ENCODE measurements around the gene SLC35C1. TPM values are rescaled to one million over a fixed set of nuclear protein-coding genes. Genes with fewer than 3 reads are reported as not detected.

The SLC35C1 gene
- total RNA-seq, 1 donor from 2014 or later, result 5.7 TPM

DNA sequence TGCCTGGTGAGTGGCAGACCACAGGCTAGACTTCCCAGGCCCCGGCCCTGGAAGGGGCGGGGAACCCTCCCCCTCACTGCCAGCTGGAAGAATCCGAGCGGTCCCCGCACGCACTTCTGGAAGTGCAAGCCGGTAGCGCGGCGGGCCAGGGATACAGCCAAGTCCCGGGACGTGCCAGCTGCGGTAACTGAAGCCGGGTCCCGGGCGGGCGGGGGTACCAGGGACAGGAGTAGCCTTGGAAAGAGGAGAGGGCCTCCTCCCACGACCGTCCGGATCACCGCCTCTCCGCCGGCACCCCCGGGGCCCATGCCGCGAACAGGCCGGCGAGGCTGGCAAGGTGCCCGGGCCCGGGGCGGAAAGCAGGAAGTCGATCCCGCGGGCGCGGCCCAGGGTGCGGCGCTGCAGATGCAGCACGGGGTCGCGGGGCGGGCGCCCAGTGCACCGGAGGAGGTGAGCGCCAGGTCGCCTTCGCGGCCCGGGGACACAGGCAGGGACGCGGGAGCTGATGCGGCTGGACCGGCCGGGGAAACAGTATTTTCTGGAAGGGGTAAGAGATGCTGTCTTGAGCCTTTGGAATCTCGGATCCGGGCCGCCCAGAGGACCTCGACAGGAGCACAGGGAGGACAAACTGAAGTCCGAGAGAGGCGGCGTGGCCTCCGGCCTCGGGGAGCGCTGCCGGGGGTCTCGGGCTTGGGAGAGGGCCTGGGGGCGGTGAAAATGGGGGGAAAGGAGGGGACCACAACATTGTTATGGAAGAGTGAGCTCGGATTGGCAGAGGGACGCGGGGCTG lies 783 bp upstream of the SLC35C1 start:
- no peaks in the 10 kb centered on the region for H3K9me3 ChIP-seq (replicated peaks)
- H3K4me3 ChIP-seq, result peak overlapping the region; percentile 88
- no peaks in the 10 kb centered on the region for H3K27me3 ChIP-seq (ENCODE audit: low read depth)
- H3K4me1 ChIP-seq, result peaks cover 53% of the 10 kb centered on the region
- H3K36me3 ChIP-seq, result peaks cover 16% of the 10 kb centered on the region
- H3K27ac ChIP-seq (replicated peaks), result peak overlapping the region; percentile 94
- peak; percentile 88 for DNase-seq
- intact Hi-C loops (cut with micrococcal nuclease), result no loop called here
- TF ChIP-seq, protein P1, sequence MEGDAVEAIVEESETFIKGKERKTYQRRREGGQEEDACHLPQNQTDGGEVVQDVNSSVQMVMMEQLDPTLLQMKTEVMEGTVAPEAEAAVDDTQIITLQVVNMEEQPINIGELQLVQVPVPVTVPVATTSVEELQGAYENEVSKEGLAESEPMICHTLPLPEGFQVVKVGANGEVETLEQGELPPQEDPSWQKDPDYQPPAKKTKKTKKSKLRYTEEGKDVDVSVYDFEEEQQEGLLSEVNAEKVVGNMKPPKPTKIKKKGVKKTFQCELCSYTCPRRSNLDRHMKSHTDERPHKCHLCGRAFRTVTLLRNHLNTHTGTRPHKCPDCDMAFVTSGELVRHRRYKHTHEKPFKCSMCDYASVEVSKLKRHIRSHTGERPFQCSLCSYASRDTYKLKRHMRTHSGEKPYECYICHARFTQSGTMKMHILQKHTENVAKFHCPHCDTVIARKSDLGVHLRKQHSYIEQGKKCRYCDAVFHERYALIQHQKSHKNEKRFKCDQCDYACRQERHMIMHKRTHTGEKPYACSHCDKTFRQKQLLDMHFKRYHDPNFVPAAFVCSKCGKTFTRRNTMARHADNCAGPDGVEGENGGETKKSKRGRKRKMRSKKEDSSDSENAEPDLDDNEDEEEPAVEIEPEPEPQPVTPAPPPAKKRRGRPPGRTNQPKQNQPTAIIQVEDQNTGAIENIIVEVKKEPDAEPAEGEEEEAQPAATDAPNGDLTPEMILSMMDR (IDR thresholded peaks at IDR 0.05; ENCODE audit: borderline replicate concordance), result no peak

- intact Hi-C loops (cut with micrococcal nuclease), result no loop called here
Observed at GRCh38 chr11:45805305-45806071, 539 bp downstream of the SLC35C1 start.

DNA sequence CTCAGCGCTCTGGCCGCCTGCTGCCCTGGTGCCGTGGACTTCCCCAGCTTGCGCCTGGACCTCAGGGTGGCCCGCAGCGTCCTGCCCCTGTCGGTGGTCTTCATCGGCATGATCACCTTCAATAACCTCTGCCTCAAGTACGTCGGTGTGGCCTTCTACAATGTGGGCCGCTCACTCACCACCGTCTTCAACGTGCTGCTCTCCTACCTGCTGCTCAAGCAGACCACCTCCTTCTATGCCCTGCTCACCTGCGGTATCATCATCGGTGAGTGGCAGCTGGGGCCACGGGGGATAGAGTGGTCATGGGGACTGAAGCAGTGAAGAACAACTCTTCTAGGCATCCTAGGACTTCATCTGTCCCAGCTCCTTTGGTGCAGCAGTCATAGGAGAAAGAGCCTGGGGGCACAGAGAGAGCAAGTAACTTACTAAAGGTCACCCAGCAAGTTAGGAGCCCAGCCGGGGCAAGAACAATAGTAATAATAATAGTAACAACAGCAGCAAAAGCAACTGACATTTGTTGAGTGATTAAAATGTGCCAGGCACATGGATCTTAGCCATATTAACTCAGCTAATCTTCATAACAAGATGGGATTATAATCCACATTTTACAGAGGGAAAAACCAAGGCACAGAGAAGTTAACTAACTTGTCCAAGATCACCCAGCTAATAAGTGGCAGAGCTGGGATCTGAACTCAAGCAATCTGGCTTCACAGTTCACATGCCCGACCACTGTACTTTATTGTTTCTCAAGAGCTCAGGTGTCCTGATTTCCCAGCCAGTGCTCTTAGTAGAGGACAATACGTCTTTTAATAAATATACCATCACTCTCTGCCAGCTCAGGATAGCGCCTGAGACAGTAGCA lies 1.4 kb downstream of the SLC35C1 start:
- peak overlapping the region; percentile 88 for H3K4me3 ChIP-seq
- intact Hi-C loops (cut with micrococcal nuclease), result no loop called here
- DNase-seq, result no peak
- peaks cover 68% of the 10 kb centered on the region for H3K4me1 ChIP-seq
- peak overlapping the region; percentile 94 for H3K27ac ChIP-seq (replicated peaks)
- peaks cover 33% of the 10 kb centered on the region for H3K36me3 ChIP-seq
- TF ChIP-seq, protein P1 (IDR thresholded peaks at IDR 0.05; ENCODE audit: borderline replicate concordance), result no peak
- no peaks in the 10 kb centered on the region for H3K9me3 ChIP-seq (replicated peaks)
- no peaks in the 10 kb centered on the region for H3K27me3 ChIP-seq (ENCODE audit: low read depth)

More at GRCh38 chr11:45805305-45806071, 539 bp downstream of the SLC35C1 start:
- TF ChIP-seq, protein P1 (IDR thresholded peaks at IDR 0.05; ENCODE audit: borderline replicate concordance), result no peak
- H3K4me1 ChIP-seq, result peaks cover 67% of the 10 kb centered on the region
- H3K36me3 ChIP-seq, result peaks cover 24% of the 10 kb centered on the region
- H3K27ac ChIP-seq (replicated peaks), result peak overlapping the region; percentile 94
- H3K9me3 ChIP-seq (replicated peaks), result no peaks in the 10 kb centered on the region
- H3K27me3 ChIP-seq (ENCODE audit: low read depth), result no peaks in the 10 kb centered on the region
- DNase-seq, result peak; percentile 43
- H3K4me3 ChIP-seq, result peak overlapping the region; percentile 88

DNA sequence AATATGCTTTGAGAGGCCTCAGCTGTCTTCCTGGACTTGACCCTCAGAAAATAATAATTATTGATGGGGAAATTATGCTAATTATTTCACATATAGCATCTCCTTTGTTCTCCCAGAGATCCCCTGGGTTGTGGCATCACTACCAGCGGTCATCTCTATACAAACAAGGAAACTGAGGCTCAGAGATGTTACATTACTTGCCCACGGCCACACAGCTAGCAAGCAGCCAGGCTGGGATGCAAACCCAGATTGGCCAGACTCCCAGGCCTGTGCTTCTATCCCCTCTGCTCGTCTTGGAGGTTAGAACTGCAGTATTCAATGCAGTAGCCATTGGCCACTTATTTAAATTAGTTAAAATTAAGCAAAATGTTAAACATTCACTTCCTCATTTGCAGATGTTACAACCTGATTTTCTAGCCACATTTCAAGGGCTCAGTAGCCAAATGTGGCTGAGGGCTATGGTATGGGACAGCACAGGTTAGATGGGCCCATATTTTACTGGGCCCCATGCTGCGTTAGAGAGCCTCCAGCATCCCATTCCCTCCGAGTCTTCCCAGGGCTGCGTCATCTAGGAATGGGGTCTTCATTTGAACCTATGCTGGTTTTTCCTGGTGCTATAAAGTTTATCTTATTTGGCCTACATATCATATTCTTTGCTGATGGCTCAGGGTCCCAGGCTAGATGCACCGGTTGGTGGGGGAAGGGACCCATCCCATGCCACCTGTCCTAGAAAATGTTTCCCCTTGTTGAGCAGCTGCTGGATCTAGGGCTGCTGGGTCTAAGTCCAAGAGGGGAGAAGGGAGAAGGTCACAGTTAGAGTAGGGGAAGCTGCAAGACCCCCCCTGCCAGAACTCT lies 2.2 kb downstream of the SLC35C1 start:
- H3K27ac ChIP-seq (replicated peaks), result no peak overlapping the region
- TF ChIP-seq, protein P1 (IDR thresholded peaks at IDR 0.05; ENCODE audit: borderline replicate concordance), result no peak
- intact Hi-C loops (cut with micrococcal nuclease), result no loop called here
- no peak for DNase-seq
- H3K36me3 ChIP-seq, result peaks cover 41% of the 10 kb centered on the region
- no peaks in the 10 kb centered on the region for H3K27me3 ChIP-seq (ENCODE audit: low read depth)
- no peaks in the 10 kb centered on the region for H3K9me3 ChIP-seq (replicated peaks)
- peak overlapping the region; percentile 88 for H3K4me3 ChIP-seq
- H3K4me1 ChIP-seq, result peaks cover 68% of the 10 kb centered on the region

Data from left ventricle myocardium inferior (tissue), 1 donor.